OCI-LY3 (cell line): ENCODE results near the gene IDH3G.

Experiments
- EZH2phosphoT487 ChIP-seq: fragments of 200-600 bp; shearing (Covaris generic); IDR thresholded peaks from 2 replicates; pipeline ENCODE4 v1.6.1; 2018; ENCODE audit warnings: antibody characterized with exemption, mixed run types, low read depth
- TF ChIP-seq, protein P1 (sequence below): fragments of 200-600, 300-600 bp; sonication (generic); IDR thresholded peaks from 2 replicates; pipeline ENCODE4 v1.5.1; 2014; ENCODE audit warnings: antibody characterized with exemption, low read length, low read depth

DNA sequence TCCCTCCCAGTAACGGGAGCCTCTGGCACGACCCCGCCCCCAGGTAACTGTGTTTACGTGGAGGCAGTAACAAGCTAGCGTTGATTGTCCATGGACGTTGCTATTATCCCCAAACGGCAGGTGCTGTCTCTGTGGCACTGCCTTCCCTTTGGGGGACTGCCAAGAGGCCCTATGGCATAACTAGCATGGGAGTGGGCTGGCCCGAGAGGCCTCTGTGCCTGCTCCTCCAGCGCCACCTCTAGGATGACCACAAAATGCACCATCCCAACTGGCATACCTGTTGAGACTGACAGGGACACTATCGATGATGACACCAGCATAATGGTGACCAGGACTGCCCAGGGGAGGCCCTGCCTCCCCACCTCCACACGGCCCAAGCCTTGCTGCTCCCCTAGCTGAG is 11.9 kb downstream of the IDH3G start:
- TF ChIP-seq, protein P1, sequence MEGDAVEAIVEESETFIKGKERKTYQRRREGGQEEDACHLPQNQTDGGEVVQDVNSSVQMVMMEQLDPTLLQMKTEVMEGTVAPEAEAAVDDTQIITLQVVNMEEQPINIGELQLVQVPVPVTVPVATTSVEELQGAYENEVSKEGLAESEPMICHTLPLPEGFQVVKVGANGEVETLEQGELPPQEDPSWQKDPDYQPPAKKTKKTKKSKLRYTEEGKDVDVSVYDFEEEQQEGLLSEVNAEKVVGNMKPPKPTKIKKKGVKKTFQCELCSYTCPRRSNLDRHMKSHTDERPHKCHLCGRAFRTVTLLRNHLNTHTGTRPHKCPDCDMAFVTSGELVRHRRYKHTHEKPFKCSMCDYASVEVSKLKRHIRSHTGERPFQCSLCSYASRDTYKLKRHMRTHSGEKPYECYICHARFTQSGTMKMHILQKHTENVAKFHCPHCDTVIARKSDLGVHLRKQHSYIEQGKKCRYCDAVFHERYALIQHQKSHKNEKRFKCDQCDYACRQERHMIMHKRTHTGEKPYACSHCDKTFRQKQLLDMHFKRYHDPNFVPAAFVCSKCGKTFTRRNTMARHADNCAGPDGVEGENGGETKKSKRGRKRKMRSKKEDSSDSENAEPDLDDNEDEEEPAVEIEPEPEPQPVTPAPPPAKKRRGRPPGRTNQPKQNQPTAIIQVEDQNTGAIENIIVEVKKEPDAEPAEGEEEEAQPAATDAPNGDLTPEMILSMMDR: peak; percentile 7; the same call in 1 of the 2 replicates
- no peak for TF ChIP-seq EZH2phosphoT487
